22Rv1 (cell line): ENCODE data around the gene PLXNA2.

Source experiments
- CTCF ChIP-seq: fragments of 450-650 bp; IDR thresholded peaks from 2 replicates; pipeline ENCODE4 v1.5.1; 2017; ENCODE audit warnings: mild to moderate bottlenecking
- ZFX ChIP-seq: fragments of 450-650 bp; IDR thresholded peaks from 2 replicates; pipeline ENCODE4 v1.6.1; 2017; ENCODE audit warnings: antibody characterized with exemption, borderline replicate concordance

- TF ChIP-seq CTCF: no peak
- TF ChIP-seq ZFX: no peak
These were observed 126.4 kb downstream of the PLXNA2 start for GRCh38 chr1:208117826-208118225.
